ENCODE measurements around the gene NPIPA1.
"Not testable (repeated sequence)": the region's sequence is repeated elsewhere in the genome, so short reads cannot be mapped to it uniquely, and the experiment has no call there.

NPIPA1 gene

DNA sequence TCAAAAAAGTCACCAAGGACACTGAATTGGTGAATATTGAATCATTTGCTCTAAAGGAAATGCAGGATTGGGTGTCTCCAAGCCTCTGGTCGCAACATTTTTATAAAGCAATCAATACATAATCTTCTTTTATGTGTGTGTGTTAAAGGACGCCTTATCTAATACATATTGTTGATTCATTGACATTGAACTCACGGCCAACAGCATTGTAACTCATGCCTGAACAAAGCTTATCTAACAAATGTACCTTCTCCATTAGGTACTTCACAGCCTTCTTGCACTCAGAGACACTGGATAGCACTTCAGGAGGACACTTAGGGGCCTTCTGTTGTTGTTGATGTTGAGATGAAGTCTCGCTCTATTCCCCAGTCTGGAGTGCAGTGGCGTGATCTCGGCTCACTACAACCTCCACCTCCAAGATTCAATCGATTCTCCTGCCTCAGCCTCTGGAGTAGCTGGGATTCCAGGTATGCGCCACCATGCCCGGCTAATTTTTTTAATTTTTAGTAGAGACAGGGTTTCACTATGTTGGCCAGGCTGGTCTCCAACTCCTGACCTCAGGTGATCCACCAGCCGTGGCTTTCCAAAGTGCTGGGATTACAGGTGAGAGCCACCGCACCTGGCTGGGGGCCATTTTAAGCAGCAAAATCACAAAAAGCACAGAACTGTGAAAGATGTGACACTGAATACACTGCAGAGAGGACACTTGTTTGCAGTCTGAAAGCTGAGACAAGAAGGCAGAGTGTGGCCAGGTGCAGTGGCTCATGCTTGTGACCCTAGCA, 24.4 kb downstream of the NPIPA1 start:
- Mint-ChIP-seq H3K27ac (no peak overlapping the region), H3K9me3 (no peaks in the 10 kb centered on the region), H3K36me3 (ENCODE audit: low read depth) (no peaks in the 10 kb centered on the region), H3K4me1 (ENCODE audit: low read depth) (no peaks in the 10 kb centered on the region), H3K4me3 (no peak overlapping the region), H3K27me3 (peaks cover 11% of the 10 kb centered on the region)

DNA sequence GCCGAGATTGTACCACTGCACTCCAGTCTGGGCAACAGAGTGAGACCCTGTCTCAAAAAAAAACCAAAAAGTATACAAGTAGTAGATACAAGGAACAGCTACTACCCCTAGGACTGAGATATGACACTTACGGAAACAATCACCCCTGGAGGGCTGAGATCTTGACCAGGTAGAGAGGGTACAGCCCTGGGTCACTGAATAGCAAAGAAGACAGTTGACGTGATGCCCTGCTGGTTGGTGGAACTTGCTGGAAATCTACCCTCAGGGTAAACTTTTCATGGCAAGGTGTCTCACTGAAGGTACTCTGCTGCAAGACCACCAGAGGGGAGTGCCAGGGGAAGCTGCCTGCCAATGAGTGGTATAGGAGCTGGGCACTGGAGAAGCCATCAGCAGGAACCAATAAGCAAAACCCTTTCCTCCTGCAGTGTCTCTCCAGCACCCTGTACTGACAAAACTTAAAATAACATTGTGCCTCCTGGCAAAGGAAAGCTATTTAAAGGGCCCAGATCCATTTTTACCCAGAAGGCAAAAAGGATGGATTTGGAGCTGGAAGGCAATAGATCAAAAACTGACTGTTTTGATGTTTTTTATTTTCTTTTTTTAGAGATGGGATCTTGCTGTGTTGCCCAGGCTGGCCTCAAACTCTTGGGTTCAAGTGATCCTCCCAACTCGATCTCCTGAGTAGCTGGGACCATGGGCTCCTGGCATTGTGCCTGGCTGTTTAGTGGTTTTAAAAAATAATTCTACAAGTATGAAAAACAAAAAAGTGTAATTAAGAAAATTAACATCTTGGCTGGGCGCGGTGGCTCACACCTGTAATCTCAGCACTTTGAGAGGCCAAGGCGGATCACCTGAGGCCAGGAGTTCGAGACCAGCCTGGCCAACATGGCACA, 26.3 kb downstream of the NPIPA1 start:
- no peak overlapping the region for H3K4me3 Mint-ChIP-seq
- H3K9me3 Mint-ChIP-seq: no peaks in the 10 kb centered on the region
- H3K36me3 Mint-ChIP-seq (ENCODE audit: low read depth): no peaks in the 10 kb centered on the region
- peaks cover 11% of the 10 kb centered on the region for H3K27me3 Mint-ChIP-seq
- H3K27ac Mint-ChIP-seq: no peak overlapping the region
- no peaks in the 10 kb centered on the region for H3K4me1 Mint-ChIP-seq (ENCODE audit: low read depth)

DNA sequence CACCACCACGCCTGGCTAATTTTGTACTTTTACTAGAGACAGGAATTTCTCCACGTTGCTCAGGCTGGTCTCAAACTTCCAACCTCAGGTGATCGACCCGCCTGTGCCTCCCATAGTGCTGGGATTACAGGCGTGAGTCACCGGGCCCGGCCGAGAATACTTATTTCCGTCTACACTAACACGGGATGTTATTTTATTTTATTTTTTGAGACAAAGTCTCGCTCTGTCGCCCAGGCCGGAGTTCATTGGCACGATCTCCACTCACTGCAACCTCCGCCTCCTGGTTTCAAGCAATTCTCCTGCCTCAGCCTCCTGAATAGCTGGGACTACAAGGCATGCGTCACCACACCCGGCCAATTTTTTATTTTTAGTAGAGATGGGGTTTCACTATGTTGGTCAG, 28.1 kb downstream of the NPIPA1 start:
- no peaks in the 10 kb centered on the region for H3K4me1 Mint-ChIP-seq (ENCODE audit: low read depth)
- H3K9me3 Mint-ChIP-seq: no peaks in the 10 kb centered on the region
- no peak overlapping the region for H3K4me3 Mint-ChIP-seq
- H3K27me3 Mint-ChIP-seq: peaks cover 11% of the 10 kb centered on the region
- no peak overlapping the region for H3K27ac Mint-ChIP-seq
- no peaks in the 10 kb centered on the region for H3K36me3 Mint-ChIP-seq (ENCODE audit: low read depth)

DNA sequence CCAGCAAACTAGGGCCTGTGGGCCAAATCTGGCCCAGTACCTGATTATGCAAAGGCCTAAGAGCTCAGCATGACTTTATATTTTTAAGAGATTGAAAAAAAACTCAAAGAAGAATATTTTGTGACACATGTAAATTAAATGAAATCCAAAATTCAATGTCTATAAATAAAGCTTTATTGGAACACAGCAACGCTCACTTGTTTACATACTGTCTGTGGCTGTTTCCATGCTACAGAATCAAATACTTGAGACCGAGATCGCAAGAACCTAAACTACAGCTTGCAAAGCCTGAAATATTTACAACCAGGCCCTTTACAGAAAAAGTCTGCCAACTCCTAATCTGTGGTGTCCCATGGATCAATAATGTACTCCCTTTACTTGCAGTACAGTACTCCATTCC, 32.6 kb downstream of the NPIPA1 start:
- not testable (repeated sequence) for H3K4me3 Mint-ChIP-seq; H3K27me3 Mint-ChIP-seq; H3K4me1 Mint-ChIP-seq (ENCODE audit: low read depth); H3K36me3 Mint-ChIP-seq (ENCODE audit: low read depth); H3K27ac Mint-ChIP-seq; H3K9me3 Mint-ChIP-seq

DNA sequence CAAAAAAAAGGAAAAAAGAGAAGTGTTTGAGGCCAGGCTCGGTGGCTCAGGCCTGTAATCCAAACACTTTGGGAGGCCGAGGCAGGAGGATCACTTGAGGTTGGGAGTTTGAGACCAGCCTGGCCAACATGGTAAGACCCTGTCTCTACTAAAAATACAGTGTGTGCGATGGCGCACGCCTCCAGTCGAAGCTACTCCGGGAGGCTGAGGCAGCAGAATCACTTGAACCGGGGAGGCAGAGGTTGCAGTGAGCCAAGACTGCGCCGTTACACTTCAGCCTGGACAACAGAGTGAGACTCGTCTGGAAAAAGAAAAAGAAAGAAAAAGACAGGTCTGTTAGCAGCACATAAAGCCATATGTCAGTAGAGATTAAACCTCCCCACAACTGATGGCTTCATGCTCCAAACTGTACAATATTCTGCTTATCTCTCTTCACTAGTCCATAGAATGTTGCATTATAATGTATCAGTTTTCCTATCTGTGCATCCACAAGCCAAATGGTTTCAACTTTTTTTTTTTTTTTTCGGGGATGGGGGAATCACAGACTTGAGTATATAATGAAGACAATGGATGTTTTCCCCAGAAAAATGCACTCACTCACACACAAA, 34.5 kb downstream of the NPIPA1 start:
- not testable (repeated sequence) for H3K9me3 Mint-ChIP-seq; H3K4me3 Mint-ChIP-seq; H3K27ac Mint-ChIP-seq; H3K36me3 Mint-ChIP-seq (ENCODE audit: low read depth); H3K27me3 Mint-ChIP-seq
- peaks cover 14% of the 10 kb centered on the region for H3K4me1 Mint-ChIP-seq (ENCODE audit: low read depth)

DNA sequence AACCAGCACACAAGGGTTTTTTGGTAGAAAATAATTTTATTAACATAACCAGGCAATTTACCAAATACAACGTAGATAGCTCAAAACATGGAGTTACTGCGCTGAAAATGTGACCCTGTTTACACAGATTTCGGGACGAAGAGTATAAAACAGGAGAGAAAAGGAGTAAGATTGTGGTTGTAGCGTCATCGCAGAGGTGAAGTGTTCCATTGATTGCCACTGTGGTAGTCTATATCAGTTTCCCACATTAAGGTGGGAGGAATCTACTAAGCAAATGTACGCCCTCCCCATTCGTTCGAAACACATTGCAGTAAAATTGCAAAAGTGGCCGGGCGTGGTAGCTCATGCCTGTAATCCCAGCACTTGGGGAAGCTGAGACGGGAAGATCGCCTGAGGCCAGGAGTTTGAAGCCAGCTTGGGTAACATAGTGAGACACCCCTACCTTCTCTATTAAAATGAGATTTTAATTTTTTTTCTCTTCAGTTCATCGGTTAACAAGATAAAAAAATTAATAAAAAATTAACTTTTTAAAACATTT, 36.6 kb downstream of the NPIPA1 start:
- not testable (repeated sequence) for H3K27me3 Mint-ChIP-seq, H3K27ac Mint-ChIP-seq, H3K9me3 Mint-ChIP-seq
- Mint-ChIP-seq H3K36me3 (ENCODE audit: low read depth) (peaks cover 11% of the 10 kb centered on the region), H3K4me3 (peak overlapping the region; percentile 65), H3K4me1 (ENCODE audit: low read depth) (peaks cover 22% of the 10 kb centered on the region)

DNA sequence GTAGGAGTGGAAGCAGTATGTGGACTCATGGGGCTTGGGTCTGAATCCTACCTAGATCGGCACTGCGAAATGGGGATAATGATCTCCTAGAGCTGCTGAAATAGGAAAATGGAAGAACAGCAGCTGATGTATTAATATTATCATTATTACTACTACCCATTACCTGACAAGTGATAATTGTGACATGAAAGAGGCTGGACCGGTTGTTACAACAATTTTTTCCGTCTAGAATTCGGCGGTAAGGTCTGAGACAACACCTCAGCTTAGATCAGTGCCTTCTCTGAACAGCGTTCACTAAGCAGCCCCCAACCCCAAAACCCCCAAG, 37.0 kb downstream of the NPIPA1 start:
- not testable (repeated sequence) for H3K9me3 Mint-ChIP-seq, H3K27me3 Mint-ChIP-seq
- peak overlapping the region; percentile 90 for H3K4me3 Mint-ChIP-seq
- peaks cover 22% of the 10 kb centered on the region for H3K4me1 Mint-ChIP-seq (ENCODE audit: low read depth)
- H3K27ac Mint-ChIP-seq: peak overlapping the region; percentile 85
- peaks cover 11% of the 10 kb centered on the region for H3K36me3 Mint-ChIP-seq (ENCODE audit: low read depth)

DNA sequence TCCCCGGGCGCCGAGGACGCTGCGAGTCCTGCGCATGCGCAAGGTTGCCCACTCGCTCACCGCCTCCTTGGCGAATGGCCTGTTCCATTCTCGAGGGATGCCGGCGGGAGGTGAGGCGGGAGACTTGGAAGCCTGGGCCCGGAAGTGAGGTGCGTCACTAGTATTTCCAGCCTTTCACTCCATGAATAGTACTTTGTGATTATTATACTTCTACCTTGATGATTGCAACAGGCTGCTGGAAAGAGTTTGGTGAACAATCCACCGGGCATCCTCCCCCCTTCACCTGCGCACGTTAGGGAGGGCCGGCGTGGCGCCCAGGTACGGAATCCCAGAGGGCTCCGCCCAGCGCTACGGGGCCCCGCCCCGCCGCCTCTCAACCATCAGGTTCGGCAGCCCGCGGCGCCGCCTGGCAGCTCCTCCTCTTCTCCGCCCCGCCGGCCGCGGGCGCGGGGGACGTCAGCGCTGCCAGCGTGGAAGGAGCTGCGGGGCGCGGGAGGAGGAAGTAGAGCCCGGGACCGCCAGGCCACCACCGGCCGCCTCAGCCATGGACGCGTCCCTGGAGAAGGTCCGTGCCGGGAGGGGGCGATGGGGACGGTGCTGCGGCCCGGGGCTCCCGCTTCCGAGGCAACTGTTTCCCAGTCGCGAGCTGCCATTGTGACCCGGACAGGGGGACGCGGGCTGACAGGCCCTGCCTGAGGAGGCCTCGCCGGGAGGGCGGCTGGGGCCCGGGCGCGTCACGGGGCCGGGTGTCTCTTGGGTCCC, 37.6 kb downstream of the NPIPA1 start, which contains the start of gene PDXDC1:
Gene PDXDC1, plus strand, starts transcription at position 371 of the 762 bp plus-strand sequence. Its CDS starts 174 bp downstream, at position 545.
- not testable (repeated sequence) for H3K27me3 Mint-ChIP-seq, H3K9me3 Mint-ChIP-seq
- Mint-ChIP-seq H3K36me3 (ENCODE audit: low read depth) (peaks cover 11% of the 10 kb centered on the region), H3K27ac (peak within 1 kb of the TSS; percentile 85), H3K4me1 (ENCODE audit: low read depth) (peaks cover 23% of the 10 kb centered on the region), H3K4me3 (peak within 1 kb of the TSS; percentile 90)

DNA sequence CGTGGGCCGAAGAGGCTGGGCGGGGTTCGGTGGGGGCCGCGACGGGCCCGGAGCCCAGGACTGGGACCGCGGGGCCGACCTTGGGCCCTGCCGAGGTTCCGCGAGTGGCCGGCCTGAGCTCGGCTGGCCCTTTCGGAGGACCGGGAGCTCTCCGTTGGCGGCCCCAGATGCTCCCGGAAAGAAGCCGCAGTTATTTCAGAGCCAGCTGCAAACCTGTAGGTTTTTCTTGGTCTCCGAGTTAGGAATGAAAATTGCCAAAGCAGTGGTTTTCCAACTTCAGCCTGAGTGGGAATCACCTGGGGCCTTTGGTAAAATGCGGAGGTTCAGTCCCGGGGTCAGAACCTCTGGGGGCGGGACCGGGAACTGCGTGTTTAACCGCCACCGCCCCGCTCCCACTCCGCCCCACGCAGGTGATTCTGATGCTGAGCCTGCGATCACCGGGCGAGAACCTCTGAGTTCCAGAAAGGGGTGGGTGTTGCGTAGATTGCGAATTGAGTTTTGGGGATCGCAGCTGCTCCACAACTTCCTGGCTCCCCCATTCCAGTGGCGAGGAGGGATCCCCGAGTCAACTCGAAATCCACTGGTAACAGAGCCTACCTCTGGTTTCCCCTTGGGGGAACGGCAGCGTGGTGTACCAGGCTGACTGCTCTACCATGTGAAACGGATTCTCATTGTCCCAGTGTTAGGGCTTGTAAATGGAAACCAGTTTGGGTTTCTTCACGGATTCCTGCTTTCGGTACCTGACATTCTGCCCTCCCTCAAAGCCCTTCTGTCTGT, 38.4 kb downstream of the NPIPA1 start:
- H3K36me3 Mint-ChIP-seq (ENCODE audit: low read depth): peaks cover 11% of the 10 kb centered on the region
- peaks cover 26% of the 10 kb centered on the region for H3K4me1 Mint-ChIP-seq (ENCODE audit: low read depth)
- H3K27me3 Mint-ChIP-seq, H3K9me3 Mint-ChIP-seq: not testable (repeated sequence)
- peak overlapping the region; percentile 81 for H3K27ac Mint-ChIP-seq
- H3K4me3 Mint-ChIP-seq: peak overlapping the region; percentile 90

DNA sequence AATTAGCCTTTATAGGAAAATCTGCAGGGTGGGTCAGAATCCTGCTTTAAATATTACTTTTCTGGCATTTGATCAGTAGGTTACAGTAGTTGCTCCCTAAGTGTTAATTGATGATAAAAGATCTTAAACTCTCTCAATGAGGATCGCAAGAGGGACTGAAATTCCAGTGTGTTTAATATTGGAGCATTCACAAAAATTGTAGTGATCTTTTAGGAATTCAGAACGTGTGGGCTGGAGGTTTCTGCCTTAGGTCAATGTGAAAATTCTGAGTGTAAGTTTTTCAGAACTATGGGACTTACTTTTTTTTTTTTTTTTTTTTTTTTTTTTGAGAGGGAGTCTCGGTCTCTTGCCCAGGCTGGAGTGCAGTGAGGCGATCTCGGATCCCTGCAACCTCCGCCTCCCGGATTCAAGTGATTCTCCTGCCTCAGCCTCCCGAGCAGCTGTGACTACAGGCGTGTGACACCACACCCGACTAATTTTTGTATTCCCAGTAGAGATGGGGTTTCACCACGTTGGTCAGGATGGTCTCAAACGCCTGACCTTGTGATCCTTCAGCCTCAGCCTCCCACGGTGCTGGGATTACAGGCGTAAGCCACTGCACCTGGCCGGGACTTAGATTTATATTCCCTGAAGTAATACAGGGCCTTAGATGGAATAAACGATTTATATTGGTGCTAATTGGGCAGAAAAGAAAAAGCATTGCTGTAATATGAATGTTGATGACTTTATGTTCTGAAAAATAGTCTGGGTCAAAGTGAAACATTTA, 39.9 kb downstream of the NPIPA1 start:
- H3K4me1 Mint-ChIP-seq (ENCODE audit: low read depth): peaks cover 33% of the 10 kb centered on the region
- H3K27ac Mint-ChIP-seq, H3K4me3 Mint-ChIP-seq, H3K27me3 Mint-ChIP-seq, H3K9me3 Mint-ChIP-seq: not testable (repeated sequence)
- H3K36me3 Mint-ChIP-seq (ENCODE audit: low read depth): peaks cover 11% of the 10 kb centered on the region

DNA sequence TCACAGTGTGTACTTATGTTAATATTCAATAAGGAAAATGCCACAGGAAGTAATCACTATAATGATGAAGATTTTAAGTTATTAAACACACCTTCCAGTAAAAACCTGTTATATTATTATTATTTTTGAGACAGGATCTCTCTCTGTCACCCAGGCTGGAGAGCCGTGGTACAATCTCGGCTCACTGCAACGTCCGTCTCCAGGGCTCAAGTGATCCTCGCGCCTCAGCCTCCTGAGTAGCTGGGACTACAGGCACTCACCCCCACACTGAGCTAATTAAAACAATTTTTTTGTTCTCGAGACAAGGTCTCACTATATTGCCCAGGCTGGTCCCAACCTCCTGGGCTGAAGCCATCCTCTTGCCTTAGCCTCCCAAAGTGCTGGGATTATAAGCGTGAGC, 41.0 kb downstream of the NPIPA1 start:
- H3K4me3 Mint-ChIP-seq, H3K27me3 Mint-ChIP-seq, H3K9me3 Mint-ChIP-seq, H3K27ac Mint-ChIP-seq: not testable (repeated sequence)
- peaks cover 11% of the 10 kb centered on the region for H3K36me3 Mint-ChIP-seq (ENCODE audit: low read depth)
- peaks cover 34% of the 10 kb centered on the region for H3K4me1 Mint-ChIP-seq (ENCODE audit: low read depth)

DNA sequence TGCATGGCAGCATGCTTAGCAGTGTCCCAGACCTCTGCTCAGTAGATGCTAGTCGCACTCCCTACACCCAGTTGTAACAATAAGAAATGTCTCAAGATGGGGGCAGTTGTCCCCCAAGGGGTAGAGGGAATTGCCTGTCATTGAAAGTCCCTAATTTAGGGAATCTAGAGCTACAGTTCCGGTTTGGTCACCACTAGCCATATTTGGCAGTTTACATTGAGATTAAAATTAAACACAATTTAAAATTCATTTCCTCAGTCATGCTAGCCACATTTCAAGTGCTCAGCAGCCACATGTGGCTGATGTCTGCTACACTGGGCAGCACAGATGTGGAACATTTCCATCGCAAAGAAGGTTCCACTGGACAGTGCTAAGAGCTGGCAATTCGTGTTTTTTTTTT, 41.7 kb downstream of the NPIPA1 start:
- peaks cover 11% of the 10 kb centered on the region for H3K36me3 Mint-ChIP-seq (ENCODE audit: low read depth)
- H3K4me1 Mint-ChIP-seq (ENCODE audit: low read depth): peaks cover 34% of the 10 kb centered on the region
- H3K27me3 Mint-ChIP-seq, H3K4me3 Mint-ChIP-seq, H3K27ac Mint-ChIP-seq, H3K9me3 Mint-ChIP-seq: not testable (repeated sequence)

DNA sequence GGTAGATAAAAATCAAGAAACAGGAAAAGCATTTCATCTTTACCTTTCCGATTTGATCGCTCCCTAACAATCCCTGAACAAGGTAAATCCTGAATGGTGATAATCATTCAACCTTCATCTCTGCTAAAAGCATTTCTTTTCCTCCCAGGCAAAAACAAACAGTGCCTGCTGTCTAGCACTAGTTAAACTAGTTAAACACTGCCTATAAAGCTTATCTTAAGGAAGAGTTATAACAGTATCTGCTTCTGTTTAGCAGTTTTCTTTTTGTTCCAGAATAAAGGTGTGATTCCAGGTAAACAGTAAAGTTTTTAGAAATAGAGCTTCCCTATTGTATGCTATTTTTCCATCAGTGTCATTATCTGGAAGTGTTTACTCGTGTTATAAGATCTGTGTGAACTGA, 44.0 kb downstream of the NPIPA1 start:
- H3K27me3 Mint-ChIP-seq, H3K27ac Mint-ChIP-seq, H3K9me3 Mint-ChIP-seq, H3K4me3 Mint-ChIP-seq: not testable (repeated sequence)
- Mint-ChIP-seq H3K4me1 (ENCODE audit: low read depth) (peaks cover 25% of the 10 kb centered on the region), H3K36me3 (ENCODE audit: low read depth) (peaks cover 32% of the 10 kb centered on the region)

Measured in stimulated activated naive CD8-positive, alpha-beta T cell treated with anti-CD3 and anti-CD28 coated beads, Interleukin-15, Interleukin-2, amounts not matched to agents 100 ng/mL and 50 ng/mL, for 24 hours (primary cell).